ENCODE data around the gene PITX2.

- TF ChIP-seq POLR2AphosphoS5 (IDR thresholded peaks at IDR 0.05) (no peak), CTCF (IDR thresholded peaks at IDR 0.05) (no peak), POLR2A (IDR thresholded peaks at IDR 0.05) (no peak), EP300 (IDR thresholded peaks at IDR 0.05) (no peak)
Measured at GRCh38 chr4:110644008-110644407, 21.1 kb upstream of the PITX2 start.
